GM12878 (cell line): ENCODE data around the gene ROBO1. TPM values are rescaled to one million over a fixed set of nuclear protein-coding genes. Genes with fewer than 3 reads are reported as not detected.
"Not testable (repeated sequence)": the region's sequence is repeated elsewhere in the genome, so short reads cannot be mapped to it uniquely, and the experiment has no call there.

Source experiments
- ATAC-seq: fragments of 200-7000 bp; cut with Tn5 transposase; 3 replicates; pipeline ENCODE4 v1.9.1; 2020; ENCODE audit warnings: mild to moderate bottlenecking, moderate library complexity
- BruUV-seq: library from RNA; stranded (reverse); fragments of 400-500 nt; replicated peaks from 2 replicates; lab custom pipeline; 2021; lab: Mats Ljungman, UMichigan
- CTCF ChIA-PET: fragments of 300-600 bp; sonication (Branson Sonifier 250); formaldehyde crosslinking; extraction: SDS; loops from one replicate; lab custom pipeline; 2021; ENCODE audit warnings: inconsistent platforms; lab: Yijun Ruan, JAX
- POLR2A ChIA-PET: fragments of 350-600 bp; formaldehyde crosslinking; extraction: SDS; loops from one replicate; lab custom pipeline; 2021; ENCODE audit warnings: inconsistent platforms; lab: Charles Lee
- RAD21 ChIA-PET: fragments of 300-600 bp; sonication (Branson Sonifier 250); formaldehyde crosslinking; loops from one replicate; lab custom pipeline; 2023; ENCODE audit warnings: antibody characterized with exemption; ENCODE audit not compliant: unreplicated experiment; lab: Charles Lee
- SMC1A ChIA-PET: fragments of 300-600 bp; sonication (Branson Sonifier 250); formaldehyde crosslinking; loops from one replicate; lab custom pipeline; 2023; ENCODE audit not compliant: unreplicated experiment, uncharacterized antibody; lab: Charles Lee
- DNase-seq: peaks from one replicate; pipeline ENCODE4 v3.0.0-alpha.2; 2011; ENCODE audit warnings: low read depth, low spot score
- FAIRE-seq: peaks from 3 replicates; lab custom pipeline; 2011; peaks lifted over from hg19 to GRCh38; lab: Jason Lieb, UNC
- H2AFZ ChIP-seq: 2 replicates; pipeline ENCODE4 v1.6.0; 2011; ENCODE audit warnings: low read depth, low read length, control low read depth; ENCODE audit not compliant: control insufficient read depth
- H3K27ac ChIP-seq: 2 replicates; pipeline ENCODE4 v1.5.1; 2011; ENCODE audit warnings: control low read depth; ENCODE audit not compliant: control insufficient read depth, insufficient read depth
- H3K27me3 ChIP-seq, 2 experiments: replicated peaks in 1 of 2; 2 replicates each; pipeline versions ENCODE4 v1.6.0 to v1.6.1; 2011; ENCODE audit warnings: low read length in 1 of 2; ENCODE audit not compliant: control insufficient read depth in 2 of 2, insufficient read depth in 2 of 2
- H3K36me3 ChIP-seq, 2 experiments: 2 replicates each; pipeline ENCODE4 v1.5.1; 2011; ENCODE audit warnings: low read length in 1 of 2; ENCODE audit not compliant: control insufficient read depth in 2 of 2, insufficient read depth in 2 of 2
- H3K4me1 ChIP-seq: 2 replicates; pipeline ENCODE4 v1.6.1; 2011; ENCODE audit warnings: mild to moderate bottlenecking, low read length, moderate library complexity, mixed read lengths; ENCODE audit not compliant: control insufficient read depth, insufficient read depth
- H3K4me2 ChIP-seq: 2 replicates; pipeline ENCODE4 v1.6.0; 2011; ENCODE audit warnings: control low read depth; ENCODE audit not compliant: control insufficient read depth, insufficient read depth
- H3K4me3 ChIP-seq: fragments of 200-600 bp; sonication (generic); 2 replicates; pipeline ENCODE4 v1.5.1; 2016
- H3K79me2 ChIP-seq: 2 replicates; pipeline ENCODE4 v1.6.0; 2011; ENCODE audit warnings: low read length; ENCODE audit not compliant: control insufficient read depth, insufficient read depth
- H3K9ac ChIP-seq: 2 replicates; pipeline ENCODE4 v1.8.0; 2011; ENCODE audit warnings: low read length, control low read depth, mixed read lengths; ENCODE audit not compliant: control insufficient read depth, insufficient read depth
- H3K9me3 ChIP-seq: replicated peaks from 3 replicates; pipeline ENCODE4 v1.5.1; 2011; ENCODE audit warnings: mild to moderate bottlenecking, low read length; ENCODE audit not compliant: control insufficient read depth, insufficient read depth
- H4K20me1 ChIP-seq: 2 replicates; pipeline ENCODE4 v1.6.0; 2011; ENCODE audit not compliant: control insufficient read depth, insufficient read depth
- MEF2B ChIP-seq: fragments of 450-650 bp; IDR thresholded peaks from 2 replicates; pipeline ENCODE4 v1.6.1; 2018; ENCODE audit warnings: mild to moderate bottlenecking, moderate library complexity; ENCODE audit not compliant: partially characterized antibody, poor library complexity, severe bottlenecking
- MYC ChIP-seq: IDR thresholded peaks from 2 replicates; pipeline ENCODE4 v1.6.1; 2011; ENCODE audit warnings: mild to moderate bottlenecking, low read length, moderate library complexity, inconsistent platforms; ENCODE audit not compliant: insufficient read depth, insufficient replicate concordance, insufficient read length, severe bottlenecking
- NR2C2 ChIP-seq: IDR thresholded peaks from 2 replicates; pipeline ENCODE4 v1.6.1; 2011; ENCODE audit warnings: borderline replicate concordance, low read depth; ENCODE audit not compliant: control insufficient read depth, insufficient read length
- RAD51 ChIP-seq: fragments of 450-650 bp; IDR thresholded peaks from 2 replicates; pipeline ENCODE4 v1.6.1; 2016; ENCODE audit warnings: moderate library complexity, mild to moderate bottlenecking, inconsistent platforms
- RUNX3 ChIP-seq: IDR thresholded peaks from 2 replicates; pipeline ENCODE4 v1.6.1; 2012; ENCODE audit warnings: low read length, inconsistent platforms
- WGBS: methylation state at CpG from one replicate; pipeline ENCODE4 v1.1.6; 2016; ENCODE audit warnings: low lambda C conversion rate; ENCODE audit not compliant: insufficient replicate concordance, insufficient coverage; ENCODE audit errors: missing lambda C conversion rate; 5-methylcytosine and 5-hydroxymethylcytosine counted together
- in situ Hi-C: fragments of 300-500 bp; cut with MboI; formaldehyde crosslinking; loops from 9 replicates; pipeline ENCODE4 v1.14.3; 2018; ENCODE audit warnings: mixed read lengths
- intact Hi-C: fragments of 100-400 bp; cut with micrococcal nuclease; formaldehyde crosslinking; loops from one replicate; pipeline ENCODE4 v1.14.2; 2022; ENCODE audit not compliant: unreplicated experiment
- polyA plus RNA-seq, 11 experiments: library from polyadenylated mRNA; depleted of rRNA in 4 of 11; unstranded in 6 of 11; stranded (reverse) in 5 of 11; fragments of >200 nt; fragmentation: Nextera tagmentation in 4 of 11; fragmentation: Illumina TruSeq in 1 of 11; extraction: Ambion mirVana in 4 of 11; extraction: Trizol in 1 of 11; gene quantifications; 1 replicate in 1 of 11; 2 replicates in 10 of 11; pipeline versions ENCODE4 v1.2.1 to v1.2.3, GENCODE V29; 2011 to 2016; ENCODE audit warnings: inconsistent platforms in 2 of 11, missing spikeins in 2 of 11, low read depth in 1 of 11
- total RNA-seq, 4 experiments: library from RNA; depleted of rRNA in 3 of 4; stranded (reverse); fragments of >200 nt in 3 of 4; fragmentation: Illumina TruSeq in 1 of 4; extraction: Trizol in 1 of 4; gene quantifications; 2 replicates each; pipeline versions ENCODE4 v1.2.1 to v1.2.3, GENCODE V29; 2013 to 2021
- TF ChIP-seq, protein P1 (sequence below): fragments of 450-650 bp; IDR thresholded peaks from 2 replicates; pipeline ENCODE4 v1.6.1; 2017; ENCODE audit warnings: antibody characterized with exemption, mild to moderate bottlenecking, moderate library complexity

ROBO1 gene
- total and polyA plus RNA-seq, 10 of the 15 experiments (the other 5 are each of a cell fraction or from before 2014, with no cell fraction given): 0.29 to 46.5 (median 1.2) TPM

DNA sequence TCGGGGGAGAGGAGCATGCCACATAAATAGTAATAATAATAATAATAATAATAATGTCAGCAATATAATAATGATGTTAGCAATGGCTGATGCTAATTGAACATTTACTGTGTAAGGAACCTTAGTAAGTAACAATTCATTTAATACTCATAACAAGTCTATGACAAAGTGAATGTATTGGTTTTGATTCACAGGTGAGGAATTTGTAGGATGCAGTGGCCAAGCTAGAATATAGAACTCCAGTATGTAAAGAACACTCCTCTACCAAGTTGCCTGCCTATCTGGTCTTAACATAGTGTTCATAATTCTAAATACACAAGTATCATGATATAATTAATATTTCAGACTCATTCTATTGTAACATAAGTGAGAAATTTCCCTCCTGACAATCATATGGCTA, 1016.5 kb downstream of the ROBO1 start (continued):
- TF ChIP-seq RUNX3 (no peak), MEF2B (no peak), NR2C2 (no peak), RAD51 (no peak), MYC (no peak)
- TF ChIP-seq, protein P1, sequence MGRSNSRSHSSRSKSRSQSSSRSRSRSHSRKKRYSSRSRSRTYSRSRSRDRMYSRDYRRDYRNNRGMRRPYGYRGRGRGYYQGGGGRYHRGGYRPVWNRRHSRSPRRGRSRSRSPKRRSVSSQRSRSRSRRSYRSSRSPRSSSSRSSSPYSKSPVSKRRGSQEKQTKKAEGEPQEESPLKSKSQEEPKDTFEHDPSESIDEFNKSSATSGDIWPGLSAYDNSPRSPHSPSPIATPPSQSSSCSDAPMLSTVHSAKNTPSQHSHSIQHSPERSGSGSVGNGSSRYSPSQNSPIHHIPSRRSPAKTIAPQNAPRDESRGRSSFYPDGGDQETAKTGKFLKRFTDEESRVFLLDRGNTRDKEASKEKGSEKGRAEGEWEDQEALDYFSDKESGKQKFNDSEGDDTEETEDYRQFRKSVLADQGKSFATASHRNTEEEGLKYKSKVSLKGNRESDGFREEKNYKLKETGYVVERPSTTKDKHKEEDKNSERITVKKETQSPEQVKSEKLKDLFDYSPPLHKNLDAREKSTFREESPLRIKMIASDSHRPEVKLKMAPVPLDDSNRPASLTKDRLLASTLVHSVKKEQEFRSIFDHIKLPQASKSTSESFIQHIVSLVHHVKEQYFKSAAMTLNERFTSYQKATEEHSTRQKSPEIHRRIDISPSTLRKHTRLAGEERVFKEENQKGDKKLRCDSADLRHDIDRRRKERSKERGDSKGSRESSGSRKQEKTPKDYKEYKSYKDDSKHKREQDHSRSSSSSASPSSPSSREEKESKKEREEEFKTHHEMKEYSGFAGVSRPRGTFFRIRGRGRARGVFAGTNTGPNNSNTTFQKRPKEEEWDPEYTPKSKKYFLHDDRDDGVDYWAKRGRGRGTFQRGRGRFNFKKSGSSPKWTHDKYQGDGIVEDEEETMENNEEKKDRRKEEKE: no peak

DNA sequence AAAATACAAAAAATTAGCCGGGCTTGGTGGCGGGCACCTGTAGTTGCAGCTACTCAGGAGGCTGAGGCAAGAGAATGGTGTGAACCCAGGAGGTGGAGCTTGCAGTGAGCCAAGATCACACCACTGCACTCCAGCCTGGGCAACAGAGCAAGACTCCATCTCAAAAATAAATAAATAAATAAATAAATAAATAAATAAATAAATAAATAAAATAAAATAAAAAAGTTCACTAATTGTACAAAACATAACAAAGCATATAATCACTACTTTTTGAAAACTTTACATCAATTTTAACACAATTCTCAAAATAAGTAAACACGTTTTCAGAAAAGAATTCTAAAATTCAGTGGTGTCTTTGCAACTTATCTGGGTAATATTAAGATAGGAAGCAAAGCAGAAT, 1017.5 kb downstream of the ROBO1 start:
- SMC1A ChIA-PET: interaction anchor here (1.0 kb wide), 1 partner anchor 11 kb away, joined by 3 read pairs; no protein-coding TSS in a partner anchor
- H4K20me1 ChIP-seq, H3K9me3 ChIP-seq, H3K27ac ChIP-seq, FAIRE-seq, H3K36me3 ChIP-seq, H3K4me1 ChIP-seq, POLR2A ChIA-PET, H3K79me2 ChIP-seq, H3K4me3 ChIP-seq, DNase-seq, H3K9ac ChIP-seq, in situ Hi-C loops, BruUV-seq, ATAC-seq, intact Hi-C loops, H3K27me3 ChIP-seq, H2AFZ ChIP-seq, H3K4me2 ChIP-seq, CTCF ChIA-PET: not testable (repeated sequence)
- WGBS: 54% methylated on average over 3 of the region's 3 CpGs
- RAD21 ChIA-PET: interaction anchor here (1.5 kb wide), 1 partner anchor 15 kb away, joined by 3 read pairs; no protein-coding TSS in a partner anchor
